GM18505 (cell line): ENCODE results near the gene ASTN2.

Experiments
- ATAC-seq: cut with Tn5 transposase; IDR thresholded peaks from one replicate; pipeline ENCODE4 v1.9.1; 2021; ENCODE audit not compliant: unreplicated experiment
- POLR2A ChIP-seq: IDR thresholded peaks from 4 replicates; pipeline ENCODE4 v1.6.1; 2011; ENCODE audit warnings: borderline replicate concordance; ENCODE audit not compliant: insufficient read depth, insufficient read length; ENCODE audit errors: extremely low read depth

The ASTN2 gene

GRCh38 chr9:116763770-116764169, 651.1 kb downstream of the ASTN2 start:
- TF ChIP-seq POLR2A = no peak
- ATAC-seq = no peak

GRCh38 chr9:116760636-116761035, 654.2 kb downstream of the ASTN2 start:
- ATAC-seq = no peak
- TF ChIP-seq POLR2A = no peak

GRCh38 chr9:116757030-116757429, 657.8 kb downstream of the ASTN2 start:
- ATAC-seq = no peak
- TF ChIP-seq POLR2A = no peak

DNA sequence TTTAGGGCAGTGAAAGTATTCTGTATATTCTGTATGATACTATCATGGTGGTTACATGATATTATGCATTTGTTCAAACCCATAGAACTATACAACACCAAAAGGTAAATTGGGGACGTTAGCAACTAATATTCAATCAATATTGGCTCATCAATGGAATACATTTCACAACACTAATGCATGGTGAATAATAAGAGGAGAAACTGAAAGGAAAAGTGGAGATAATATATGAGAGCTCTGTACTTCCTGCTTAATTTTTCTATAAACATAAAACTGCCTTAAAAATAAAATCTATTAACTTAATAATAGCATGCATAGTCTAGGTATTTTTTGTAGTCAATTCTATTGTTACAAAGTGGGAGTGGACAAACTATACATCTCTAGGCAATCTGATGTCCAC, 661.5 kb downstream of the ASTN2 start:
- TF ChIP-seq POLR2A = no peak
- no peak for ATAC-seq

DNA sequence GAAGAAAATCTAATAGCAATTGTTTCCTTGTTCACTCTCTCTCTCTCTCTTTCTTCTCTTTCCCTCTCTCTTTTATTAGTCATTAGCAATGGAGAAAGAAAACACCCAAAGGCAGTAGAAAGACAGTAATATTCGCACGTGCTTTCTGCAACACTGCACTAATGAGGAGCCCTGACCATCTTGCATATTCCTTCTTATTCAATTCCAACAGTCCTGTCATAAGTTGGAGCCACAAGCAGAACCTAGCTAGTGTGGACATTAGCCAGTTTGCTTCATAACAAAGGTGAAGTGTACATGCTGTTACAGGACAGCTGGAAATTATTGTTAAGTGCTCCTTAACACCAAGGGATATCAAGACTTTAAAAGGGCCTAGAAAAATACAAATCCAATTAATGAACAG, 664.3 kb downstream of the ASTN2 start:
- ATAC-seq = no peak
- TF ChIP-seq POLR2A = no peak

- no peak for ATAC-seq
- no peak for TF ChIP-seq POLR2A
Measured at GRCh38 chr9:116749772-116750171, 665.1 kb downstream of the ASTN2 start.

DNA sequence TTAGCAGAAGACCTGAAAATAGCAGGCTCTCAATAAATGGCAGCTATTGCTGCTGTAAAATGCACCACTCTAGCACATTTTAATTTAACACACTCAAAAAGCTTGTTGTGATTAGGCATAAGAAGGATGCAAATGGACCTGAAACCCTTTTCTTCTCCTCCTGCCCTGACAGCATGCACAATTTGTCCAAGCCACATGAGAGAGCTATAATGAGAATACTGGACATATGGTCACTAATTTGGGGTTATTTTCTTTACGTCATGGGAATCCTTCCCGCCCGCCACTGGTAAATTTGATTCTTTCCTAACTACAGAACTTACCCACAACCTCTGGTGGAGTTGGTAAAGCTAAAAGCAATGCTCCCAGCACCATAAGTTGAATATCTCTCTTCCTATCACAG, 665.7 kb downstream of the ASTN2 start:
- TF ChIP-seq POLR2A = no peak

DNA sequence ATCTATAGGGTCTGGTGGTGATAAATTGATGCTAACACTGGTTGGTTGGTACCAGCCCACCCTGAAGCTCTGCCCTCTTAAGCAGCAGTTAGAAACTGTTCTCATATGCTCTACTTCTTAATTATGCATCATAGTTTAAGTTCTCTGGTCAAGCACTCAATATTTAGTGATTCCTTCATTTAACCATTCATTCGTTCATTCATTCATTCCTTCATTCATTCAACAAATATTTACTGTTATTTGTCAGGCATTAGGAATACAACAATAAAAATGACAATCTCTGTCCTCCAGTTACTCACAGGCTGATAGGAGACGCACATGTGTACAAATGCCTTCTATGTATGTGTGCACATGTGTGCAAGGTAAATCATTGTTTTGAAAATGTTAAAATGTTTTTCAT, 673.1 kb downstream of the ASTN2 start:
- no peak for ATAC-seq
- TF ChIP-seq POLR2A = no peak

More for the DNA sequence above, 665.7 kb downstream of the ASTN2 start:
- ATAC-seq = no peak

GRCh38 chr9:116741086-116741740, 673.6 kb downstream of the ASTN2 start:
- ATAC-seq = no peak
- TF ChIP-seq POLR2A = no peak

DNA sequence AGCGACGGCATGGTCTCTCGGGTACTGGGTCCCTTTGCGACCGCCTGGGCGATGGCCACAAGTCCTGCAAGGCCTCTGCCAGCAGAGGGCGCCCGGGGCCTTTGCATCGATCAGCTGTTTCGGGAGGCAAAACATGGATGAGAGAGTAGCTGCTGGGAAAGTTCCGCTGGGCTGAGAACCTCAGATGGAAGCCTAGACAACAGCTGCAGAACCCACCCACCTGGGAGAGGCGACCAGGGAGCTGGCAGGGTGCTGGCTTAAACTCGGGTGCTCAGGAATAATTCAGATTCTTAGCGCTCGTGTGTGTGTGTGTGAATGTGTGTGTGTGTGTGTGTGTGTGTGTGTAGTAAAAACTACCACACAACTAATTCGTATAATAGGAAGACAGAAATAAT, 677.7 kb downstream of the ASTN2 start:
- ATAC-seq = no peak
- TF ChIP-seq POLR2A = no peak

- TF ChIP-seq POLR2A = no peak
- ATAC-seq = no peak
Measured at GRCh38 chr9:116736399-116737151, 678.3 kb downstream of the ASTN2 start.

DNA sequence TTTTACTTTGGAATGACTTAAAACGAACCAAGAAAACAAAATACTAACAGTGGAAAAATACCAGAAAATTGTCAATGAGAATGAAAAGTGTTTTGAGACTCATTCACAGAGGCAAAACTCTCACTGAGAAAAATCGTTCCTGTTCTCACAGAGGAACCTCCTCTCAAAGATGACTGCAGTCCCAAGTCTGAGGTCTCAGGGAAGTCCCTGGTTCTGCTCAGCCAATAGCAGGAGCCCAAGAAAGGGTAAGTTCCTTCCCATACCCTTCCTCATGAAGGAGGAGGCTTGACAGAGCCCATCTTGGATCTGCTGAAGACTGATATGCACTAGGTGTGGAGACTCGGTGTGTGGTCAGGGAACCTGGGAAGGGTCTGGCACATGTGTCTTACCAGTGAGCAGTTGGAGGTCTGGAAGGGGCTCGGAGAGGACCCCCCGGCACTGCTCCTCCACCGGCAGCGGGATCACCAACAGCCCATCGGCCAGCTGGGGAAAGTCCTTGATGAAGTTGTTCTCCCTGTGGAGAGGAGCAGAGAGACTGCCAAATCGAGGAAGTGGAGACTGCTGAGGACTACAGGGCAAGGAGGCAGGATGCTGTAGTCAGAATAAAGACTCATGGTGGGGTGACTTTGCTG, 681.7 kb downstream of the ASTN2 start:
- ATAC-seq = no peak
- no peak for TF ChIP-seq POLR2A

- ATAC-seq = no peak
- TF ChIP-seq POLR2A = no peak
Measured at GRCh38 chr9:116726602-116727001, 688.3 kb downstream of the ASTN2 start.

DNA sequence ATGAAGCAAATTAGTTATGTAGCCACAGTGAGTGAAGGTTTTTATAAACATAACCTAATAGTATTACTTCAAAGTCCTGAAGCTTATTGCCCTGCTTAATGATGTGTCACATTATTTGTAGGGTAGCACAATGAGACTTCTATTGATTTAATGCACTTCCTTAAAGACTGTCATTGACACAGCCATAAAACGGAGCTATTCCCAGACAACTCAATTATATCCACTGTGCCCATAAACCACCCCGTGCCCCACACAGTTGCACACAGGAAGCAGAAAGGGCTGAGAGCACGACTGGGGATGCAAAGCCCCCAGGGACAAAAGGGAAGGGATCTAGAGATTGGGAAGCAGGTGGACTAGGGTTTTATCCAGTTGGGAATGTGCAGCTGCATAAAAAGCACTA, 690.7 kb downstream of the ASTN2 start:
- ATAC-seq = no peak
- TF ChIP-seq POLR2A = no peak
